SU-DHL-6 (cell line): ENCODE measurements around the gene MFSD11.
A peak's percentile ranks its signal among the peaks of the same experiment; 100 is the strongest.
"Not testable (repeated sequence)": the region's sequence is repeated elsewhere in the genome, so short reads cannot be mapped to it uniquely, and the experiment has no call there.

ENCODE experiments used
- H2AFZ ChIP-seq: fragments of 200-600 bp; sonication (generic); 2 replicates; pipeline ENCODE4 v1.6.1; 2014; ENCODE audit warnings: low read depth, mild to moderate bottlenecking, moderate library complexity, mixed read lengths, antibody characterized with exemption, low read length; ENCODE audit not compliant: severe bottlenecking
- H3F3A ChIP-seq: fragments of 200-600 bp; shearing (Covaris generic); 2 replicates; pipeline ENCODE4 v1.6.0; 2016; ENCODE audit warnings: antibody characterized with exemption, mild to moderate bottlenecking; ENCODE audit not compliant: insufficient read depth
- H3K27ac ChIP-seq: fragments of 200-600 bp; sonication (generic); 2 replicates; pipeline ENCODE4 v1.5.1; 2016; ENCODE audit warnings: low read depth, mild to moderate bottlenecking, low read length, moderate library complexity, mixed read lengths
- H3K27me3 ChIP-seq: fragments of 200-600 bp; sonication (generic), shearing (Covaris generic); 2 replicates; pipeline ENCODE4 v1.6.0; 2014; ENCODE audit warnings: mild to moderate bottlenecking, low read length
- H3K36me3 ChIP-seq: fragments of 200-600 bp; sonication (generic); 2 replicates; pipeline ENCODE4 v1.6.1; 2014; ENCODE audit warnings: mild to moderate bottlenecking, low read length, mixed read lengths
- H3K4me2 ChIP-seq: fragments of 300-600, 200-600 bp; shearing (Covaris generic), sonication (generic); 2 replicates; pipeline ENCODE4 v1.6.0; 2014; ENCODE audit warnings: low read length, low read depth, mild to moderate bottlenecking; ENCODE audit not compliant: poor library complexity, severe bottlenecking
- H3K4me3 ChIP-seq: fragments of 200-600 bp; sonication (generic); 2 replicates; pipeline ENCODE4 v1.5.1; 2014; ENCODE audit warnings: antibody characterized with exemption, low read length, mild to moderate bottlenecking, mixed read lengths; ENCODE audit not compliant: insufficient read depth, poor library complexity, severe bottlenecking
- H3K79me2 ChIP-seq: fragments of 200-600 bp; sonication (generic); 2 replicates; pipeline ENCODE4 v1.6.1; 2014; ENCODE audit warnings: mild to moderate bottlenecking, low read length, moderate library complexity; ENCODE audit not compliant: insufficient read depth
- H3K9ac ChIP-seq: fragments of 200-600 bp; sonication (generic); 2 replicates; pipeline ENCODE4 v1.7.0; 2014; ENCODE audit warnings: mild to moderate bottlenecking, low read length
- H3K9me2 ChIP-seq: fragments of 200-600 bp; sonication (generic); replicated peaks from 2 replicates; pipeline ENCODE4 v1.6.1; 2014; ENCODE audit warnings: low read length; ENCODE audit not compliant: insufficient read depth
- H3K9me3 ChIP-seq: fragments of 200-600 bp; sonication (generic); 2 replicates; pipeline ENCODE4 v1.6.1; 2014; ENCODE audit warnings: low read length, mixed read lengths; ENCODE audit not compliant: insufficient read depth
- H4K20me1 ChIP-seq: fragments of 200-600 bp; sonication (generic); 2 replicates; pipeline ENCODE4 v1.6.1; 2014; ENCODE audit warnings: low read depth, mild to moderate bottlenecking, antibody characterized with exemption, low read length, moderate library complexity, mixed read lengths
- CTCF ChIP-seq: fragments of 200-600 bp; sonication (generic); IDR thresholded peaks from one replicate; pipeline ENCODE4 v1.5.1; 2017; ENCODE audit warnings: antibody characterized with exemption, mild to moderate bottlenecking, low read length, moderate library complexity; ENCODE audit not compliant: insufficient read depth, poor library complexity, severe bottlenecking
- EZH2phosphoT487 ChIP-seq: fragments of 200-600 bp; sonication (generic), shearing (Covaris generic); conservative IDR thresholded peaks from 2 replicates; pipeline ENCODE4 v1.6.1; 2018; ENCODE audit warnings: mild to moderate bottlenecking, antibody characterized with exemption, low read length, moderate library complexity, mixed read lengths

Gene MFSD11

GRCh38 chr17:76727745-76728456 is 10.0 kb upstream of the MFSD11 start:
- peak overlapping the region; percentile 99 for H3K4me2 ChIP-seq
- no peak overlapping the region for H2AFZ ChIP-seq
- peak overlapping the region; percentile 98 for H3K4me3 ChIP-seq
- H3K27me3 ChIP-seq = no peaks in the 10 kb centered on the region
- no peaks in the 10 kb centered on the region for H3K9me2 ChIP-seq
- no peaks in the 10 kb centered on the region for H4K20me1 ChIP-seq
- H3K79me2 ChIP-seq = peaks cover 76% of the 10 kb centered on the region
- TF ChIP-seq CTCF (no peak), EZH2phosphoT487 (no peak)
- H3F3A ChIP-seq = peaks cover 47% of the 10 kb centered on the region
- peak overlapping the region; percentile 100 for H3K9ac ChIP-seq
- H3K27ac ChIP-seq = peak overlapping the region; percentile 100
- no peaks in the 10 kb centered on the region for H3K9me3 ChIP-seq
- peaks cover 17% of the 10 kb centered on the region for H3K36me3 ChIP-seq

GRCh38 chr17:76731800-76732733 is 5.9 kb upstream of the MFSD11 start:
- not testable (repeated sequence) for H3K9ac ChIP-seq, H3K4me3 ChIP-seq, H3K9me2 ChIP-seq, H3K27me3 ChIP-seq, H3K9me3 ChIP-seq, H2AFZ ChIP-seq
- Histone ChIP-seq H3K27ac (peak overlapping the region; percentile 94), H3K79me2 (peaks cover 89% of the 10 kb centered on the region), H3K4me2 (peak overlapping the region; percentile 98), H3F3A (peaks cover 77% of the 10 kb centered on the region), H4K20me1 (peaks cover 19% of the 10 kb centered on the region), H3K36me3 (peaks cover 49% of the 10 kb centered on the region)

GRCh38 chr17:76732734-76733617 is 4.9 kb upstream of the MFSD11 start:
- H3F3A ChIP-seq = peaks cover 68% of the 10 kb centered on the region

More at GRCh38 chr17:76732734-76733617, 4.9 kb upstream of the MFSD11 start:
- peaks cover 81% of the 10 kb centered on the region for H3K79me2 ChIP-seq
- peaks cover 19% of the 10 kb centered on the region for H4K20me1 ChIP-seq
- peak overlapping the region; percentile 98 for H3K4me2 ChIP-seq
- H3K27me3 ChIP-seq = no peaks in the 10 kb centered on the region
- H3K36me3 ChIP-seq = peaks cover 49% of the 10 kb centered on the region
- no peaks in the 10 kb centered on the region for H3K9me3 ChIP-seq
- H3K4me3 ChIP-seq = no peak overlapping the region
- no peaks in the 10 kb centered on the region for H3K9me2 ChIP-seq
- no peak overlapping the region for H2AFZ ChIP-seq
- 0 out of 2 replicates have a peak overlapping the region, but pooled peaks have one; percentile 100 for H3K9ac ChIP-seq
- TF ChIP-seq CTCF (no peak), EZH2phosphoT487 (no peak)
- peak overlapping the region; percentile 94 for H3K27ac ChIP-seq
